ENCODE results near the gene VWA5A. TPM values are rescaled to one million over a fixed set of nuclear protein-coding genes. Genes with fewer than 3 reads are reported as not detected.

VWA5A gene
- total RNA-seq, 1 experiment from 2014 or later, result 3.1 TPM

- Histone ChIP-seq H3K27ac (ENCODE audit: low read length) (no peak overlapping the region), H3K4me1 (ENCODE audit: control insufficient read depth, insufficient read depth, low read length) (no peaks in the 10 kb centered on the region), H3K4me3 (ENCODE audit: low read depth in 2 of 2, low read length in 2 of 2) (no peak overlapping the region), H3K9me3 (ENCODE audit: control insufficient read depth, insufficient read depth, low read depth, low read length) (no peaks in the 10 kb centered on the region), H3K27me3 (ENCODE audit: control insufficient read depth, insufficient read depth, low read length) (peaks cover 5% of the 10 kb centered on the region; the same call in 1 of the 2 replicates), H3K36me3 (ENCODE audit: control insufficient read depth, insufficient read depth, low read length) (no peaks in the 10 kb centered on the region)
- no peak for ATAC-seq
- BruUV-seq (replicated peaks), result no TSS peak
- ChIA-PET POLR2A (no interaction called here), CTCF (no interaction called here)
- intact Hi-C loops (cut with micrococcal nuclease; ENCODE audit: unreplicated experiment) (no loop called here), in situ Hi-C loops (cut with HindIII; ENCODE audit: low pct_unique_long_range_greater_than_20kb, low sequenced_read_pairs) (no loop called here)
- no peak for DNase-seq (ENCODE audit: low read depth, low spot score)
- no peak for TF ChIP-seq TCF7L2 (IDR thresholded peaks at IDR 0.05; ENCODE audit: low read depth, low read length)
Observed at GRCh38 chr11:124080327-124081001, 34.8 kb upstream of the VWA5A start.

GRCh38 chr11:124081483-124081882 is 33.8 kb upstream of the VWA5A start:
- BruUV-seq (replicated peaks), result no TSS peak
- intact Hi-C loops (cut with micrococcal nuclease; ENCODE audit: unreplicated experiment), result no loop called here
- H3K4me3 ChIP-seq (ENCODE audit: low read depth in 2 of 2, low read length in 2 of 2), result no peak overlapping the region
- DNase-seq (ENCODE audit: low read depth, low spot score), result no peak
- ATAC-seq, result no peak
- H3K9me3 ChIP-seq (ENCODE audit: control insufficient read depth, insufficient read depth, low read depth, low read length), result no peaks in the 10 kb centered on the region
- H3K27ac ChIP-seq (ENCODE audit: low read length), result no peak overlapping the region
- ChIA-PET POLR2A (no interaction called here), CTCF (no interaction called here)
- in situ Hi-C loops (cut with HindIII; ENCODE audit: low pct_unique_long_range_greater_than_20kb, low sequenced_read_pairs), result no loop called here
- TF ChIP-seq TCF7L2 (IDR thresholded peaks at IDR 0.05; ENCODE audit: low read depth, low read length), result no peak
- TF ChIP-seq POLR2AphosphoS5 (IDR thresholded peaks at IDR 0.05; ENCODE audit: low read depth, low read length), result no peak
- no peak for TF ChIP-seq SIN3A (IDR thresholded peaks at IDR 0.05; ENCODE audit: borderline replicate concordance, insufficient read depth, low read depth, low read length)
- no peak for TF ChIP-seq REST (IDR thresholded peaks at IDR 0.05; ENCODE audit: insufficient read depth in 1 of 2, low read depth in 2 of 2, low read length in 1 of 2)
- TF ChIP-seq CTCF (IDR thresholded peaks at IDR 0.05), result no peak
- H3K4me1 ChIP-seq (ENCODE audit: control insufficient read depth, insufficient read depth, low read length), result no peaks in the 10 kb centered on the region
- no peaks in the 10 kb centered on the region for H3K36me3 ChIP-seq (ENCODE audit: control insufficient read depth, insufficient read depth, low read length)
- peaks cover 4% of the 10 kb centered on the region; the same call in 1 of the 2 replicates for H3K27me3 ChIP-seq (ENCODE audit: control insufficient read depth, insufficient read depth, low read length)

- intact Hi-C loops (cut with micrococcal nuclease; ENCODE audit: unreplicated experiment), result no loop called here
- POLR2A ChIA-PET, result no interaction called here
- no TSS peak for BruUV-seq (replicated peaks)
Observed at GRCh38 chr11:124082371-124082770, 32.9 kb upstream of the VWA5A start.

More at GRCh38 chr11:124082371-124082770, 32.9 kb upstream of the VWA5A start:
- no peak for TF ChIP-seq REST (IDR thresholded peaks at IDR 0.05; ENCODE audit: insufficient read depth in 1 of 2, low read depth in 2 of 2, low read length in 1 of 2)
- no peak for TF ChIP-seq SIN3A (IDR thresholded peaks at IDR 0.05; ENCODE audit: borderline replicate concordance, insufficient read depth, low read depth, low read length)
- no peak for TF ChIP-seq CTCF (IDR thresholded peaks at IDR 0.05)
- no peak for TF ChIP-seq TCF7L2 (IDR thresholded peaks at IDR 0.05; ENCODE audit: low read depth, low read length)
- no peak for TF ChIP-seq POLR2AphosphoS5 (IDR thresholded peaks at IDR 0.05; ENCODE audit: low read depth, low read length)
- H3K4me3 ChIP-seq (ENCODE audit: low read depth in 2 of 2, low read length in 2 of 2), result no peak overlapping the region
- DNase-seq (ENCODE audit: low read depth, low spot score) (no peak), ATAC-seq (no peak)
- H3K4me1 ChIP-seq (ENCODE audit: control insufficient read depth, insufficient read depth, low read length), result no peaks in the 10 kb centered on the region
- no peak overlapping the region for H3K27ac ChIP-seq (ENCODE audit: low read length)
- CTCF ChIA-PET, result no interaction called here
- no peaks in the 10 kb centered on the region for H3K36me3 ChIP-seq (ENCODE audit: control insufficient read depth, insufficient read depth, low read length)
- in situ Hi-C loops (cut with HindIII; ENCODE audit: low pct_unique_long_range_greater_than_20kb, low sequenced_read_pairs), result no loop called here
- peaks cover 2% of the 10 kb centered on the region; the same call in 1 of the 2 replicates for H3K27me3 ChIP-seq (ENCODE audit: control insufficient read depth, insufficient read depth, low read length)
- H3K9me3 ChIP-seq (ENCODE audit: control insufficient read depth, insufficient read depth, low read depth, low read length), result no peaks in the 10 kb centered on the region

All from Panc1 (cell line).